Brain microvascular endothelial cell (primary cell): ENCODE results near the gene PDLIM7.

ENCODE experiments used
- DNase-seq: peaks from one replicate; pipeline ENCODE4 v3.0.0-alpha.2; 2020
- H3K27ac ChIP-seq: fragments of 250-450 bp; sonication (Bioruptor Pico); 2 replicates; pipeline ENCODE4 v1.5.1; 2020; ENCODE audit warnings: mild to moderate bottlenecking, moderate library complexity
- H3K27me3 ChIP-seq: fragments of 250-450 bp; sonication (Bioruptor Pico); replicated peaks from 2 replicates; pipeline ENCODE4 v1.5.1; 2020; ENCODE audit warnings: mild to moderate bottlenecking
- H3K36me3 ChIP-seq: fragments of 250-450 bp; sonication (Bioruptor Pico); replicated peaks from 2 replicates; pipeline ENCODE4 v1.5.1; 2020; ENCODE audit warnings: mild to moderate bottlenecking
- H3K4me3 ChIP-seq: 2 replicates; pipeline ENCODE4 v1.5.1; 2011; ENCODE audit warnings: low read depth, mild to moderate bottlenecking, control low read depth, low read length, moderate library complexity
- CTCF ChIP-seq: IDR thresholded peaks from 2 replicates; pipeline ENCODE4 v1.5.1; 2011; ENCODE audit warnings: low read depth, mild to moderate bottlenecking, moderate library complexity, low read length, control low read depth, inconsistent platforms; ENCODE audit errors: missing control alignments
- in situ Hi-C: cut with HindIII; loops from 2 replicates; pipeline ENCODE4 v1.10.0; 2017; ENCODE audit warnings: low sequenced_read_pairs, low pct_ligation_motif_present

Gene PDLIM7

GRCh38 chr5:177502886-177503285 lies 5.5 kb upstream of the PDLIM7 start:
- no peak for TF ChIP-seq CTCF
- Histone ChIP-seq H3K27ac (no peak overlapping the region), H3K27me3 (no peaks in the 10 kb centered on the region), H3K36me3 (no peaks in the 10 kb centered on the region), H3K4me3 (no peak overlapping the region)
- DNase-seq, result no peak
- in situ Hi-C loops, result no loop called here

- Histone ChIP-seq H3K27ac (no peak overlapping the region), H3K4me3 (no peak overlapping the region), H3K27me3 (no peaks in the 10 kb centered on the region), H3K36me3 (no peaks in the 10 kb centered on the region)
- no peak for TF ChIP-seq CTCF
- in situ Hi-C loops, result no loop called here
- no peak for DNase-seq
These were observed 4.7 kb upstream of the PDLIM7 start for GRCh38 chr5:177501874-177502678.

GRCh38 chr5:177500685-177501522 lies 3.5 kb upstream of the PDLIM7 start:
- peak; percentile 98 for TF ChIP-seq CTCF
- in situ Hi-C loops, result no loop called here
- peaks cover 1% of the 10 kb centered on the region for H3K36me3 ChIP-seq

GRCh38 chr5:177499842-177500241 lies 2.4 kb upstream of the PDLIM7 start:
- Histone ChIP-seq H3K4me3 (no peak overlapping the region), H3K27ac (no peak overlapping the region), H3K27me3 (no peaks in the 10 kb centered on the region), H3K36me3 (peaks cover 7% of the 10 kb centered on the region)
- TF ChIP-seq CTCF, result no peak
- in situ Hi-C loops, result no loop called here
- DNase-seq, result no peak

More at GRCh38 chr5:177500685-177501522, 3.5 kb upstream of the PDLIM7 start:
- peak; percentile 86 for DNase-seq
- Histone ChIP-seq H3K27me3 (no peaks in the 10 kb centered on the region), H3K27ac (peak overlapping the region; percentile 9), H3K4me3 (no peak overlapping the region)

GRCh38 chr5:177498013-177498787 lies 796 bp upstream of the PDLIM7 start:
- Histone ChIP-seq H3K4me3 (peak overlapping the region; percentile 62), H3K27me3 (no peaks in the 10 kb centered on the region), H3K36me3 (peaks cover 18% of the 10 kb centered on the region), H3K27ac (peak overlapping the region; percentile 97)
- in situ Hi-C loops, result no loop called here
- no peak for DNase-seq
- TF ChIP-seq CTCF, result no peak
